Neural progenitor cell (in vitro differentiated cells): Measurements from ENCODE around the gene NDUFS4. TPM values are rescaled to one million over a fixed set of nuclear protein-coding genes. Genes with fewer than 3 reads are reported as not detected.

Experiments used
- DNase-seq: peaks from one replicate; pipeline ENCODE4 v3.0.0-alpha.2; 2016; ENCODE audit warnings: low spot score
- H2AFZ ChIP-seq: fragments of 200-600 bp; sonication (generic); replicated peaks from 2 replicates; pipeline ENCODE4 v1.6.1; 2016; ENCODE audit warnings: antibody characterized with exemption
- H3F3A ChIP-seq: fragments of 200-600 bp; sonication (generic); 2 replicates; pipeline ENCODE4 v1.6.1; 2016; ENCODE audit warnings: antibody characterized with exemption, low read depth
- H3K27ac ChIP-seq: fragments of 200-600 bp; sonication (generic); 2 replicates; pipeline ENCODE4 v1.5.1; 2016; ENCODE audit warnings: mild to moderate bottlenecking
- H3K27me3 ChIP-seq: fragments of 200-600 bp; sonication (generic); 2 replicates; pipeline ENCODE4 v1.6.1; 2016; ENCODE audit warnings: mild to moderate bottlenecking, moderate library complexity
- H3K36me3 ChIP-seq: fragments of 200-600 bp; sonication (generic); 2 replicates; pipeline ENCODE4 v1.5.1; 2016
- H3K4me1 ChIP-seq: fragments of 200-600 bp; sonication (generic); 2 replicates; pipeline ENCODE4 v1.6.1; 2016; ENCODE audit warnings: mixed run types
- H3K4me2 ChIP-seq: fragments of 200-600 bp; sonication (generic); 2 replicates; pipeline ENCODE4 v1.6.1; 2016
- H3K4me3 ChIP-seq: fragments of 200-600 bp; sonication (generic); 2 replicates; pipeline ENCODE4 v1.5.1; 2016
- H3K79me2 ChIP-seq: fragments of 200-600 bp; sonication (generic); 2 replicates; pipeline ENCODE4 v1.6.1; 2016; ENCODE audit warnings: low read depth
- H3K9ac ChIP-seq: fragments of 200-600 bp; sonication (generic); 2 replicates; pipeline ENCODE4 v1.6.1; 2016
- H3K9me3 ChIP-seq: fragments of 200-600 bp; sonication (generic); 2 replicates; pipeline ENCODE4 v1.5.1; 2016; ENCODE audit warnings: low read depth
- H4K20me1 ChIP-seq: fragments of 200-600 bp; sonication (generic); 2 replicates; pipeline ENCODE4 v1.6.1; 2016; ENCODE audit warnings: low read depth
- H3K27ac Mint-ChIP-seq: 3 replicates; pipeline ENCODE4 v1.8.0; 2021; ENCODE audit warnings: mixed read lengths
- H3K27me3 Mint-ChIP-seq: 2 replicates; pipeline ENCODE4 v1.8.0; 2022; ENCODE audit warnings: low read depth, mild to moderate bottlenecking, inconsistent platforms, moderate library complexity, mixed read lengths; ENCODE audit not compliant: insufficient read depth
- H3K36me3 Mint-ChIP-seq: 3 replicates; pipeline ENCODE4 v1.8.0; 2021; ENCODE audit warnings: mixed read lengths
- H3K4me1 Mint-ChIP-seq: 3 replicates; pipeline ENCODE4 v1.8.0; 2021; ENCODE audit warnings: mixed read lengths
- H3K4me3 Mint-ChIP-seq: 3 replicates; pipeline ENCODE4 v1.8.0; 2021; ENCODE audit warnings: mild to moderate bottlenecking, moderate library complexity, mixed read lengths
- H3K9me3 Mint-ChIP-seq: 3 replicates; pipeline ENCODE4 v1.8.0; 2020; ENCODE audit warnings: mixed read lengths
- EZH2 ChIP-seq: fragments of 200-600 bp; sonication (generic); IDR thresholded peaks from 2 replicates; pipeline ENCODE4 v1.6.1; 2017; ENCODE audit warnings: antibody characterized with exemption, mild to moderate bottlenecking, moderate library complexity
- EZH2phosphoT487 ChIP-seq: fragments of 200-600 bp; sonication (generic); IDR thresholded peaks from 2 replicates; pipeline ENCODE4 v1.6.1; 2017; ENCODE audit warnings: antibody characterized with exemption
- total RNA-seq: library from RNA; depleted of rRNA; stranded (reverse); fragments of >200 nt; gene quantifications from 2 replicates; pipeline ENCODE4 v1.2.3, GENCODE V29; 2015; ENCODE audit warnings: low replicate concordance
- TF ChIP-seq, protein P1 (sequence below): fragments of 200-600 bp; sonication (generic); IDR thresholded peaks from 2 replicates; pipeline ENCODE4 v1.5.1; 2017; ENCODE audit warnings: antibody characterized with exemption, mild to moderate bottlenecking

Gene NDUFS4
- total RNA-seq, 1 donor from 2014 or later = 183 TPM

DNA sequence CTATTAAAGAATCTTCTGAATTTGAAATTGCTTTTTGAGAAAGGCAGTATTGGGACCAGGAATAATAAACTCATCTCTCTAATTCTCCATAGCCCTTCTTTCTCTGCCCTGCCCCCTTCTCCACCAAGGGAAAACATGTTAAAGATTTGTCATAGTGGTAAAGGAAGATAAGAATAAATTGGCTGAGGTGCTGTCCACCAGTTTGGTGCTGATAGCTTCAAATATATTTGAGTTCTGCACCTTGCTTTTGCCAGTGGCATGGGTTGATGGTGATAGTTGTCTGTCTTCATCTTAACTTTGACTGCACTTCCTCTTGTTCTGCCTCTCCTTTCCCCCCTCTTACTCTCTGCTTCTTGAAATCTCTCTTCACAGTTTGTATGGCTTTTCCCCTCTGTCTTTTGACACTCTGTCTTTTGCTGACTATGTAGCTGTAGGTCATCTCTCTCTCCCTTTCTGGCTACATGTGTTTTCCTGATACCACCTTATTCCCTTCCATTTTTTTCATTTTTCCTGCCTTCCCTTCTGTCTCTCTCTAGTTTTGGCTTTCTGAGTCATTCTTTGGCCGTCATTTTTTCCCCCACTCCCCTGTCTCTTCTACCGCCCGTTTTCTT lies 56.6 kb downstream of the NDUFS4 start:
- peaks cover 4% of the 10 kb centered on the region for H3K36me3 ChIP-seq
- H3K4me1 Mint-ChIP-seq = peaks cover 22% of the 10 kb centered on the region
- peaks cover 7% of the 10 kb centered on the region for H3K36me3 Mint-ChIP-seq
- TF ChIP-seq EZH2phosphoT487 = no peak
- TF ChIP-seq, protein P1, sequence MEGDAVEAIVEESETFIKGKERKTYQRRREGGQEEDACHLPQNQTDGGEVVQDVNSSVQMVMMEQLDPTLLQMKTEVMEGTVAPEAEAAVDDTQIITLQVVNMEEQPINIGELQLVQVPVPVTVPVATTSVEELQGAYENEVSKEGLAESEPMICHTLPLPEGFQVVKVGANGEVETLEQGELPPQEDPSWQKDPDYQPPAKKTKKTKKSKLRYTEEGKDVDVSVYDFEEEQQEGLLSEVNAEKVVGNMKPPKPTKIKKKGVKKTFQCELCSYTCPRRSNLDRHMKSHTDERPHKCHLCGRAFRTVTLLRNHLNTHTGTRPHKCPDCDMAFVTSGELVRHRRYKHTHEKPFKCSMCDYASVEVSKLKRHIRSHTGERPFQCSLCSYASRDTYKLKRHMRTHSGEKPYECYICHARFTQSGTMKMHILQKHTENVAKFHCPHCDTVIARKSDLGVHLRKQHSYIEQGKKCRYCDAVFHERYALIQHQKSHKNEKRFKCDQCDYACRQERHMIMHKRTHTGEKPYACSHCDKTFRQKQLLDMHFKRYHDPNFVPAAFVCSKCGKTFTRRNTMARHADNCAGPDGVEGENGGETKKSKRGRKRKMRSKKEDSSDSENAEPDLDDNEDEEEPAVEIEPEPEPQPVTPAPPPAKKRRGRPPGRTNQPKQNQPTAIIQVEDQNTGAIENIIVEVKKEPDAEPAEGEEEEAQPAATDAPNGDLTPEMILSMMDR = no peak
- TF ChIP-seq EZH2 = no peak
- no peaks in the 10 kb centered on the region for H3K9me3 ChIP-seq
- H3K4me2 ChIP-seq = no peak overlapping the region
- H3K4me3 ChIP-seq = no peak overlapping the region
- no peaks in the 10 kb centered on the region for H3F3A ChIP-seq
- no peaks in the 10 kb centered on the region for H3K27me3 ChIP-seq
- DNase-seq = no peak
- no peaks in the 10 kb centered on the region for H3K27me3 Mint-ChIP-seq
- peaks cover 16% of the 10 kb centered on the region for H3K79me2 ChIP-seq
- H3K4me3 Mint-ChIP-seq = no peak overlapping the region
- peaks cover 3% of the 10 kb centered on the region for H3K9me3 Mint-ChIP-seq
- H3K9ac ChIP-seq = no peak overlapping the region
- H3K4me1 ChIP-seq = peaks cover 25% of the 10 kb centered on the region
- H3K27ac ChIP-seq = no peak overlapping the region
- H2AFZ ChIP-seq = no peak overlapping the region
- no peak overlapping the region for H3K27ac Mint-ChIP-seq
- H4K20me1 ChIP-seq = peaks cover 33% of the 10 kb centered on the region

DNA sequence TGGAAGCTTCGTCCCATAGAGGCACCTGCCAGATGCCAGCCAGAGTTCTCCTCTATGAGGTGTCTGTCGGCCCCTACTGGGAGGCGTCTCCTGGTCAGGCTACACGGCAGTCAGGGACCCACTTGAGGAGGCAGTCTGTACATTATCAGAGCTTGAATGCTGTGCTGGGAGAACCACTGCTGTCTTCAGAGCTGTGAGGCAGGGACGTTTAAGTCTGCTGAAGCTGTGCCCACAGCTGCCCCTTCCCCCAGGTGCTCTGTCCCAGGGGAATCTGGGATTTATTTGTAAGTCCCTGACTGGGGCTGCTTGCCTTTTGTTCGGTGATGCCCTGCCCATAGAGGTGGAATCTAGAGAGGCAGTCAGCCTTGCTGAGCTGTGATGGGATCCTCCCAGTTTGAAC lies 70.8 kb downstream of the NDUFS4 start:
- Mint-ChIP-seq H3K36me3 (peaks cover 50% of the 10 kb centered on the region), H3K27ac (no peak overlapping the region), H3K27me3 (peaks cover 2% of the 10 kb centered on the region), H3K9me3 (peaks cover 50% of the 10 kb centered on the region), H3K4me3 (no peak overlapping the region), H3K4me1 (peaks cover 6% of the 10 kb centered on the region)
- peaks cover under 1% of the 10 kb centered on the region for H3K9me3 ChIP-seq
- no peak for DNase-seq
- no peaks in the 10 kb centered on the region for H3K4me1 ChIP-seq
- H4K20me1 ChIP-seq = no peaks in the 10 kb centered on the region
- peaks cover 8% of the 10 kb centered on the region for H3K36me3 ChIP-seq
- no peaks in the 10 kb centered on the region for H3K27me3 ChIP-seq
- TF ChIP-seq, protein P1 = no peak
- TF ChIP-seq EZH2phosphoT487 = no peak
- no peak for TF ChIP-seq EZH2
- peaks cover 51% of the 10 kb centered on the region for H3K79me2 ChIP-seq
- no peak overlapping the region for H3K9ac ChIP-seq
- no peak overlapping the region for H3K4me2 ChIP-seq
- H3K4me3 ChIP-seq = no peak overlapping the region
- H3F3A ChIP-seq = peaks cover 3% of the 10 kb centered on the region
- H2AFZ ChIP-seq = no peak overlapping the region
- H3K27ac ChIP-seq = no peak overlapping the region

DNA sequence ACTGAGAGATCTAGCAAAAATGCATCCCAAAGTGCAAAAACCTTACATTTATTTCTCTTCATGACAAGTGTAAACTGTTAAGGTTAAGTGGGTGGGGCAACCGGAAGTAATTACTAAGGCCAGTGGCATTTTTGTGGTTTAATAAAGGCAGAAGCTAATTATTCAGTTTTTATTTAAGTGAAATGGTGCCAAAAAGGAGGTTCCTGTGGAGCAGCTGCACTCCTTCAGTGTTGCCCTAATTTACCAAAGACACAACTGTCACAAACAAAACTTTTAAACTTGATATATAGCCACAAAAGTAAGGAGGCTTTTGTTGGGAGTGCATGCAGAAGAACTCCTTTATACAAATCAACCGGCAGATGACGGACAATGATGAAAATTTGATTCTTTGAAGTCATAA lies 81.6 kb downstream of the NDUFS4 start:
- TF ChIP-seq EZH2phosphoT487 = no peak
- TF ChIP-seq EZH2 = no peak
- TF ChIP-seq, protein P1 = no peak
- H3K36me3 ChIP-seq = no peaks in the 10 kb centered on the region
- H2AFZ ChIP-seq = no peak overlapping the region
- H3K27me3 Mint-ChIP-seq = no peaks in the 10 kb centered on the region
- H3K36me3 Mint-ChIP-seq = peaks cover 20% of the 10 kb centered on the region
- no peaks in the 10 kb centered on the region for H3K9me3 ChIP-seq
- peaks cover 8% of the 10 kb centered on the region for H3F3A ChIP-seq
- H3K27ac Mint-ChIP-seq = peak overlapping the region; percentile 27
- no peak overlapping the region for H3K4me3 ChIP-seq
- no peak overlapping the region for H3K9ac ChIP-seq
- H3K4me1 ChIP-seq = peaks cover 25% of the 10 kb centered on the region
- H3K4me1 Mint-ChIP-seq = peaks cover 27% of the 10 kb centered on the region
- no peak overlapping the region for H3K4me3 Mint-ChIP-seq
- peaks cover 4% of the 10 kb centered on the region for H3K79me2 ChIP-seq
- H4K20me1 ChIP-seq = no peaks in the 10 kb centered on the region
- H3K27me3 ChIP-seq = no peaks in the 10 kb centered on the region
- peak overlapping the region; percentile 54 for H3K4me2 ChIP-seq
- DNase-seq = peak; percentile 3
- no peaks in the 10 kb centered on the region for H3K9me3 Mint-ChIP-seq
- peak overlapping the region; percentile 46 for H3K27ac ChIP-seq
